HepG2 (cell line): Measurements from ENCODE around the gene SPATA13. TPM values are rescaled to one million over a fixed set of nuclear protein-coding genes. Genes with fewer than 3 reads are reported as not detected.
A peak's percentile ranks its signal among the peaks of the same experiment; 100 is the strongest.

Source experiments
- BATF2 ChIP-seq: sonication (generic); formaldehyde crosslinking; IDR thresholded peaks from 2 replicates; pipeline ENCODE4 v1.8.0; 2022; ENCODE audit warnings: mild to moderate bottlenecking, missing genetic modification reagents, moderate library complexity
- BCLAF1 ChIP-seq: fragments of 450-650 bp; IDR thresholded peaks from 2 replicates; pipeline ENCODE4 v1.6.1; 2017; ENCODE audit warnings: mild to moderate bottlenecking
- CENPT ChIP-seq: sonication (generic); formaldehyde crosslinking; IDR thresholded peaks from 2 replicates; pipeline ENCODE4 v1.8.0; 2022; ENCODE audit warnings: low read depth, mild to moderate bottlenecking, moderate library complexity, missing genetic modification reagents
- DRAP1 ChIP-seq: IDR thresholded peaks from 2 replicates; pipeline ENCODE4 v1.6.1; 2016; ENCODE audit warnings: missing genetic modification reagents, missing compliant biosample characterization
- GPN1 ChIP-seq: sonication (generic); formaldehyde crosslinking; IDR thresholded peaks from 2 replicates; pipeline ENCODE4 v1.5.1; 2020; ENCODE audit warnings: missing genetic modification reagents, borderline replicate concordance
- HCFC1 ChIP-seq: fragments of 150-350 bp; IDR thresholded peaks from 2 replicates; pipeline ENCODE4 v1.6.1; 2014; ENCODE audit warnings: low read depth, low read length
- KLF15 ChIP-seq: sonication (generic); formaldehyde crosslinking; IDR thresholded peaks from 2 replicates; pipeline ENCODE4 v1.8.1; 2023; ENCODE audit warnings: borderline replicate concordance, mild to moderate bottlenecking, inconsistent platforms, missing genetic modification reagents, mixed read lengths
- MATR3 ChIP-seq: sonication (generic); formaldehyde crosslinking; IDR thresholded peaks from 2 replicates; pipeline ENCODE4 v1.4.0; 2020; ENCODE audit warnings: missing genetic modification reagents
- MLLT10 ChIP-seq: sonication (generic); formaldehyde crosslinking; IDR thresholded peaks from 2 replicates; pipeline ENCODE4 v1.4.0; 2020; ENCODE audit warnings: missing genetic modification reagents
- MXD1 ChIP-seq: sonication (generic); formaldehyde crosslinking; IDR thresholded peaks from 2 replicates; pipeline ENCODE4 v1.4.0; 2020; ENCODE audit warnings: mild to moderate bottlenecking, missing genetic modification reagents
- NRL ChIP-seq: sonication (generic); formaldehyde crosslinking; IDR thresholded peaks from 2 replicates; pipeline ENCODE4 v1.5.0; 2020; ENCODE audit warnings: missing genetic modification reagents, mild to moderate bottlenecking, moderate library complexity, borderline replicate concordance
- STAT6 ChIP-seq: sonication (generic); formaldehyde crosslinking; IDR thresholded peaks from 2 replicates; pipeline ENCODE4 v1.4.0; 2020; ENCODE audit warnings: missing genetic modification reagents, mild to moderate bottlenecking, borderline replicate concordance
- TCF12 ChIP-seq, 2 experiments: fragments of 450-650 bp in 1 of 2; sonication (generic) in 1 of 2; formaldehyde crosslinking in 1 of 2; IDR thresholded peaks; 2 replicates each; pipeline versions ENCODE4 v1.6.1 to v1.8.0; 2017 to 2022; ENCODE audit warnings: antibody characterized with exemption in 1 of 2, mild to moderate bottlenecking in 1 of 2, missing genetic modification reagents in 1 of 2, moderate library complexity in 1 of 2
- TOPORS ChIP-seq: sonication (generic); formaldehyde crosslinking; IDR thresholded peaks from 2 replicates; pipeline ENCODE4 v1.8.0; 2023; ENCODE audit warnings: mild to moderate bottlenecking, missing genetic modification reagents
- ZFP1 ChIP-seq: IDR thresholded peaks from 2 replicates; pipeline ENCODE4 v1.6.1; 2016
- ZNF260 ChIP-seq: sonication (generic); formaldehyde crosslinking; IDR thresholded peaks from 2 replicates; pipeline ENCODE4 v1.4.0; 2020; ENCODE audit warnings: missing genetic modification reagents, low read depth, mild to moderate bottlenecking, borderline replicate concordance
- ZNF558 ChIP-seq: sonication (generic); formaldehyde crosslinking; IDR thresholded peaks from 2 replicates; pipeline ENCODE4 v1.9.0; 2022; ENCODE audit warnings: mild to moderate bottlenecking, missing genetic modification reagents, borderline replicate concordance
- ZNF878 ChIP-seq: sonication (generic); formaldehyde crosslinking; IDR thresholded peaks from 2 replicates; pipeline ENCODE4 v1.8.1; 2023; ENCODE audit warnings: mild to moderate bottlenecking, missing genetic modification reagents, moderate library complexity
- ZSCAN25 ChIP-seq: sonication (generic); formaldehyde crosslinking; IDR thresholded peaks from 2 replicates; pipeline ENCODE4 v1.8.0; 2022; ENCODE audit warnings: mild to moderate bottlenecking, missing genetic modification reagents
- polyA plus RNA-seq, 8 experiments: library from polyadenylated mRNA; depleted of rRNA in 3 of 8; stranded (reverse) in 7 of 8; unstranded in 1 of 8; fragments of >200 nt; fragmentation: Illumina TruSeq in 4 of 8; extraction: Trizol in 4 of 8; gene quantifications; 2 replicates each; pipeline versions ENCODE4 v1.2.1 to v1.2.3, GENCODE V29; 2011 to 2016; ENCODE audit warnings: low read depth in 4 of 8, missing spikeins in 1 of 8, mixed read lengths in 1 of 8; ENCODE audit not compliant: insufficient read depth in 1 of 8
- total RNA-seq, 5 experiments: library from RNA; depleted of rRNA; stranded (reverse); fragments of >200 nt; fragmentation: Illumina TruSeq; extraction: Trizol; gene quantifications; 2 replicates each; pipeline ENCODE4 v1.2.3, GENCODE V29; 2016; ENCODE audit warnings: low read depth in 1 of 5

The SPATA13 gene
- total and polyA plus RNA-seq, 2 of the 13 experiments (the other 11 are each of a cell fraction or from before 2014, with no cell fraction given) = 11.3 to 14.2 TPM

- no peak for TF ChIP-seq ZNF558
- TF ChIP-seq BATF2 (CRISPR knock-in tag) = no peak
- 0 out of 2 replicates have a peak, but pooled peaks have one; percentile 29 for TF ChIP-seq DRAP1 (CRISPR knock-in tag)
- TF ChIP-seq TCF12 (IDR thresholded peaks at IDR 0.05) = no peak
- TF ChIP-seq TCF12 (CRISPR knock-in tag; IDR thresholded peaks at IDR 0.05) = no peak
- peak; percentile 90 for TF ChIP-seq NRL
- TF ChIP-seq MATR3 (CRISPR knock-in tag) = no peak
- TF ChIP-seq MXD1 (CRISPR knock-in tag) = peak; percentile 55; the same call in 1 of the 2 replicates
- no peak for TF ChIP-seq ZNF260 (CRISPR knock-in tag)
- TF ChIP-seq MLLT10 = no peak
- no peak for TF ChIP-seq ZNF878 (CRISPR knock-in tag)
- no peak for TF ChIP-seq HCFC1
- TF ChIP-seq BCLAF1 = no peak
- no peak for TF ChIP-seq TOPORS (CRISPR knock-in tag)
- no peak for TF ChIP-seq CENPT (CRISPR knock-in tag)
- TF ChIP-seq STAT6 (CRISPR knock-in tag) = no peak
- TF ChIP-seq ZSCAN25 = peak; percentile 93
- TF ChIP-seq ZFP1 (CRISPR knock-in tag) = 0 out of 2 replicates have a peak, but pooled peaks have one; percentile 26
- no peak for TF ChIP-seq GPN1 (CRISPR knock-in tag)
- no peak for TF ChIP-seq KLF15 (CRISPR knock-in tag)
Measured at GRCh38 chr13:24271601-24272451, 111.3 kb downstream of the SPATA13 start (continued).
